ENCODE results near the gene SIDT1. TPM values are rescaled to one million over a fixed set of nuclear protein-coding genes. Genes with fewer than 3 reads are reported as not detected.

Gene SIDT1
- total RNA-seq, 2 experiments from 2014 or later = 31.6 to 51.9 TPM

DNA sequence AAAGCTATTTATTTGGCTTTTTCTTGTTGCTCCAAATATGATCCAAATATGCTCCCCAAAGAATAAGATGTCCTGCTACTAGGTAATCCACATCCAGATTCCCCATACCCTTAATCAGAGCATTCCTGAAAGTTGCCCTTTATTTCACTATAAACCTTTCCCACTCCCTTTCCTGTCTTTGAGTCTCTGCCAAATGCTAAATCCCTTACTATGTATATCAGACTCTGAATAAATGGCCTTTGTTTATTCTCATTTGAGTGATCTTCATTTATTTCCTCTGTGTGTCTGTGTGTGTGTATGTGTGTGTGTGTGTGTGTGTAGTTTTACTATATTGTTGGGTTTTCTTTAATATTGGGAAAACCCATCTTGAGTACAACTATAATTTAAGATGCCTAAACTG is 10.4 kb upstream of the SIDT1 start:
- H3K36me3 Mint-ChIP-seq = no peaks in the 10 kb centered on the region
- no peak for ATAC-seq

DNA sequence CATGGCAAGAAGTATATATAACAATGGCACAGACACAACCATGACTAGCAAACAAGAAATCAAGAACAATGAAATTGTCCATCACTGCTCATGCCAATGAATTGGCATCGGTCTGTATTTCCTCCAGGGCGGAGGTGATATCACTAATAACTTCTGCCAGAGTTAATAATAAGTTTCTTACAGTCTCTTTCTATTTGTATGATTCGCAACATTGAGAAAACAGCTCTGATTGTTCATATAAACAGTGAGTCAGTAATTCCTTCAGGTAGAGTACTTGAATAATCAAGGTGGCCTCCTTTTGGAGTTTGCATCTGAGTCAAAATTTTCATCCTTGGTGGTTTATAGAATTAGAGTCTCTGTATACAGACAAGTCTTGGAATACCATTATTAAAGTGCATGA is 9.1 kb upstream of the SIDT1 start:
- ATAC-seq (no peak), DNase-seq (no peak)
- Mint-ChIP-seq H3K27ac (no peak overlapping the region), H3K27me3 (peaks cover 46% of the 10 kb centered on the region), H3K4me1 (peaks cover 2% of the 10 kb centered on the region), H3K36me3 (no peaks in the 10 kb centered on the region), H3K9me3 (ENCODE audit: low read depth) (no peaks in the 10 kb centered on the region), H3K4me3 (no peak overlapping the region)
- CTCF ChIA-PET = no interaction called here

More for the DNA sequence above, 10.4 kb upstream of the SIDT1 start:
- Mint-ChIP-seq H3K9me3 (ENCODE audit: low read depth) (no peaks in the 10 kb centered on the region), H3K27ac (no peak overlapping the region), H3K4me1 (peaks cover 2% of the 10 kb centered on the region), H3K27me3 (peaks cover 52% of the 10 kb centered on the region), H3K4me3 (no peak overlapping the region)
- CTCF ChIA-PET = interaction anchor here (0.9 kb wide), 1 partner anchor 28 kb away, joined by 3 read pairs; no protein-coding TSS in a partner anchor
- DNase-seq = no peak

DNA sequence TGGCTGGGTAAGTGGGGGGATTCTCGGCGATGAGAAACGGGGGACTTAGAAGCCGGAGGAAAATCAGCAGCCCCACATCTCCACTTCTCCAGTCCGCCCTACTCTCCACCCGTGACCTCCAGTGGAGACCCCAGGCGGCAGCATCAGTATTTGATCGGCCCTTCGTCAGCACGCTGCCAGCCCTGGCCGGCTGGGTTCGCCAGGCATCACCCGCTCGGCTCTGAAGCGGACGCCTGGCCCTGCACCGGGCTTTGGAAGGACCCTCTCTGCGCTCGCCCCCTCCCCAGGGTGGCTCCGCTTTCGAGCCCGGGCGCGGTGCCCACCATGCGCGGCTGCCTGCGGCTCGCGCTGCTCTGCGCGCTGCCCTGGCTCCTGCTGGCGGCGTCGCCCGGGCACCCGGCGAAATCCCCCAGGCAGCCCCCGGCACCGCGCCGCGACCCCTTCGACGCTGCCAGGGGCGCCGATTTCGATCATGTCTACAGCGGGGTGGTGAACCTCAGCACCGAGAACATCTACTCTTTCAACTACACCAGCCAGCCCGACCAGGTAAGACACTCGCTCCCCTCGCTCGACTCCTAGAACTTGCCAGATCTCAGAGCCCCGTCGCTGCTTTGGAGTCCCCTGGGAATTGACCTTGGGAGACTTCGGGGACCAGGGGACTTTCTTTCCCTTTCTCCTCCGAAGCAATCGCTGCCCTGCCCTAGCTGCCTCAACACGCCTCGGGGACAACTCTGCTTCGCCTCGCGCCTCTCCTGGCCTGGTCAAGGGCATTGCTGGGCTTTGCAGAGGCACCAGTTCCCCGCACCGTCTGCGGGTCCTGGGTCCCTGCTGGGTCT is 561 bp downstream of the SIDT1 start:
- H3K4me3 Mint-ChIP-seq = peak overlapping the region; percentile 99

DNA sequence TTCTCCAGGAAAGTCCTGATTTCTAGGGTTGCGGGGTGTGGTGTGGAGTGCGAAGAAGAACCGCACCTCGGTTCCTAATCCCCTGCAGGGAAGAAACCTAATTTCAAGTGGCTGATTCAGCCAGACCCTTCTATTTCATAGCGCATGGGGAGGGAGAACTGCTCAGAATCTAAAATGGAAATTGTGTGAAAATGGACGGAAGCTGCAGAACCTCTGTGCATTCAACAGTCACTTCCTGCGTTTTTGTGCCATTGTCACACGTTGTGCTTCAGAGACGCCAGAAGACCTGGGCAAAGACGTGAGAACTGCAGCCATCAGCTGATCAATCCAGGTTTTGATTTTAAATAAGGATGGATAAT is 1.2 kb downstream of the SIDT1 start:
- CTCF ChIA-PET = interaction anchor here (0.5 to 2.7 kb wide), 8 partner anchors 9 to 44 kb away, joined by 3 to 11 read pairs (median 4); partner anchors contain the start of gene SPICE1
- peak overlapping the region; percentile 100 for H3K27ac Mint-ChIP-seq
- H3K4me3 Mint-ChIP-seq = peak overlapping the region; percentile 99
- no peaks in the 10 kb centered on the region for H3K27me3 Mint-ChIP-seq
- peaks cover 50% of the 10 kb centered on the region for H3K4me1 Mint-ChIP-seq
- no peaks in the 10 kb centered on the region for H3K9me3 Mint-ChIP-seq (ENCODE audit: low read depth)
- H3K36me3 Mint-ChIP-seq = peaks cover 35% of the 10 kb centered on the region
- peak; percentile 54 for ATAC-seq
- DNase-seq = peak; percentile 77

More for the DNA sequence above, 561 bp downstream of the SIDT1 start:
- Mint-ChIP-seq H3K27ac (peak overlapping the region; percentile 100), H3K4me1 (peaks cover 49% of the 10 kb centered on the region), H3K36me3 (peaks cover 30% of the 10 kb centered on the region), H3K9me3 (ENCODE audit: low read depth) (no peaks in the 10 kb centered on the region), H3K27me3 (no peaks in the 10 kb centered on the region)
- CTCF ChIA-PET = interaction anchor here (1.0 to 2.7 kb wide), 6 partner anchors 9 to 45 kb away, joined by 3 to 11 read pairs (median 5); partner anchors contain the start of gene SPICE1
- DNase-seq (peak; percentile 68), ATAC-seq (peak; percentile 52)

DNA sequence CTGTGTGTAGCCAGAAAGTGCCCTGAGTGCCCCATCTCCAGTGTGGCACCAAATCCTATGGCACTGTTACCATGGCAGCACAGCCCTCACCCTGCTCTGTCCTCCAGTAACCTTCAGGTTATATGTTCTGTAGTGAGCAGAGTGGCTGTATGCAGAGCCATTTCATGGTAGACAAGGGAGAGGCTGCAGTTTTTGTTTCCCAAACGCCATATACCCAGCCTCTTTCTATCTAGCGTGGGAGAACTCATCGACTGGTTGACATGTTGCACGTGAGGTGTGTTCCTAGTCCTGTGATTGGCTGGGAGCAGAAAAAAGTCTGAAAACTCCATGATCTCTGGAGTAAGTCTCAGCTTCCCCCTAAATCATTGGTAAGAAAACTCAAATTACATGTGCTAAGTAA is 2.0 kb downstream of the SIDT1 start:
- Mint-ChIP-seq H3K27ac (peak overlapping the region; percentile 100), H3K4me1 (peaks cover 51% of the 10 kb centered on the region), H3K36me3 (peaks cover 40% of the 10 kb centered on the region), H3K9me3 (ENCODE audit: low read depth) (no peaks in the 10 kb centered on the region), H3K27me3 (no peaks in the 10 kb centered on the region), H3K4me3 (peak overlapping the region; percentile 99)
- CTCF ChIA-PET = interaction anchor here (1.0 to 2.7 kb wide), 5 partner anchors 13 to 44 kb away, joined by 3 to 11 read pairs (median 5); partner anchors contain the start of gene SPICE1
- DNase-seq (no peak), ATAC-seq (peak; percentile 11)

DNA sequence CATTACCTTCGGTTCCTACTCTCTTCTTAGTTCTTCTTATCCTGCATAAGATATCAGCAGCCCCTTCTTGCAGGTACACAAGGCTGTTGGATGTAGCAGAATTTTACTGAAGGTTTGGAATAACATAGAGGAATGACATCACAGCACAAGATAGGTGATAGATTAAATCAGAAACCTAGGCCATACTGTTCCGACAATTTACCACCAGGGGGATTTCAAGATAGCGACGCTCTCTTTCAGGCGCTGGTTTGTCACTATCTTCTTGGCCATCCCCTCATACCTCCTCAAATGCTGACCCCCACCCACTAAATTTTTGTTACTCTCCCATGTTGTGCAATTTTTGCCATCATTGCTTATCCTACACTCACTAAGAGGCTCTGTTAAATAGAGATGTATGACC is 3.5 kb downstream of the SIDT1 start:
- ATAC-seq (no peak), DNase-seq (no peak)
- peaks cover 52% of the 10 kb centered on the region for H3K36me3 Mint-ChIP-seq
- peaks cover 2% of the 10 kb centered on the region for H3K9me3 Mint-ChIP-seq (ENCODE audit: low read depth)
- H3K4me1 Mint-ChIP-seq = peaks cover 49% of the 10 kb centered on the region
- H3K27ac Mint-ChIP-seq = no peak overlapping the region
- H3K27me3 Mint-ChIP-seq = no peaks in the 10 kb centered on the region
- CTCF ChIA-PET = no interaction called here
- H3K4me3 Mint-ChIP-seq = peak overlapping the region; percentile 1

DNA sequence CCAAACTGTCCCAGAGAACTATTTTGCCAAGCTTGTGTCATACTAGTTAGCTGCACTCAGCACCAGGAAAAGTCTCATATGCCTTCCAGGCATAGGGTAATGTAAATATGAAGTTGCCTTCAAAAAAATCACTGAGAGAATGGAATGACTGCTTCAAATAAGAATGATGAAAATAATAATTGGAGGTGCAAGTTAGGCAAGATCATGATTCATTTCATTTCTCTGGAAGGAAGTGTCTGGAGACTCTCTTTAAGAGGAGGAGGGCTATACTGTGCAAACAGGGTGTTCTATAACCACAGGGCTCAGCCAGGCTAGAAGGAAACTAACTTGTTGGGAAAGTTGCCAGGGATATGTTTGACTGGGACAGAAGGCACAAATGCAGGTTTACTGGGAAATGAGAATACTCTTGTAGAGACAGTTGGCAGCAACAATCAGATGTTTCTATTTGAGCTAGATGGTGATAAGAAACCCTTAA is 4.3 kb downstream of the SIDT1 start:
- H3K27me3 Mint-ChIP-seq = no peaks in the 10 kb centered on the region
- CTCF ChIA-PET = interaction anchor here (1.0 to 1.7 kb wide), 3 partner anchors 41 to 50 kb away, joined by 3 to 4 read pairs (median 3); no protein-coding TSS in a partner anchor
- peaks cover 41% of the 10 kb centered on the region for H3K4me1 Mint-ChIP-seq
- H3K4me3 Mint-ChIP-seq = no peak overlapping the region
- H3K36me3 Mint-ChIP-seq = peaks cover 60% of the 10 kb centered on the region
- peaks cover 3% of the 10 kb centered on the region for H3K9me3 Mint-ChIP-seq (ENCODE audit: low read depth)
- peak overlapping the region; percentile 20 for H3K27ac Mint-ChIP-seq
- ATAC-seq (no peak), DNase-seq (no peak)

DNA sequence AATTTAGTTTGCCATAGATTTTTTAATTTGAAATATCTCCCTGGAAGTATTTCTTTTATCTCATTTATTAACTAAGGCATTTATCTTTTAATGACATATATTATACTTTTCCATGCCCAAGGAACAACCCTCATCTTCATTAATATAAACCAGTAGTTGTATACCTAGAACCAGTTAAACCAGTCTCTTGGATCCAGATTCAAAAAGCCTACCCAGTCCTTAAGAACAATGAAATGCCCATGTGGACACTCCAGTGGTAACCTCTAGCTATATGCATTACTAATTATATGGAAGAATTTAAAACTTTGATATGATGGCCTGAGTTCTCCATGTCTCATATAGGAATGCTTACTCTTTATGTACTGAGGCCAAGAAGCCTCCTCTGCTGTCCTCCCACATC is 4.8 kb downstream of the SIDT1 start:
- no peak overlapping the region for H3K27ac Mint-ChIP-seq
- ATAC-seq (no peak), DNase-seq (no peak)
- CTCF ChIA-PET = interaction anchor here (1.0 to 1.7 kb wide), 3 partner anchors 40 to 51 kb away, joined by 3 to 4 read pairs (median 3); no protein-coding TSS in a partner anchor
- peaks cover 3% of the 10 kb centered on the region for H3K9me3 Mint-ChIP-seq (ENCODE audit: low read depth)
- H3K4me1 Mint-ChIP-seq = peaks cover 37% of the 10 kb centered on the region
- H3K4me3 Mint-ChIP-seq = no peak overlapping the region
- H3K36me3 Mint-ChIP-seq = peaks cover 64% of the 10 kb centered on the region
- H3K27me3 Mint-ChIP-seq = no peaks in the 10 kb centered on the region

DNA sequence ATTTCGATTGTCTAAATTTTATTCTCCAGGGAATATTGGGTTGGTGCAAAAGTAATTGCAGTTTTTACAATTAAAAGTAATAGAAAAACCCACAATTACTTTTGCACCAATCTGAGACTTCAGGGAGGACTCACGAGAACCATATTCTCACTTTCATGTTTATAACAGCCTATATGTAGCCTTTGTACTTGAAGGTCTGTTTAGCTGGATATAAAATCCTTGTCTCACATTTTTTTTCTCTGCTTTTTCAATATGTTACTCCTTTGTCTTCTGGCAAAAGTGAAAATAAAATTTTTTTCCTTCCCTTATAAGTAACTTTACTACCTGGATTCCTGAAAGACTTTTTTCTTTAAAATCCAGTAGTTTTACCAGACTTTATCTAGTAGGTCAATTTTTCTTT is 9.2 kb downstream of the SIDT1 start:
- CTCF ChIA-PET = interaction anchor here (0.7 to 2.3 kb wide), 3 partner anchors 27 to 173 kb away, joined by 3 to 7 read pairs (median 4); no protein-coding TSS in a partner anchor
- Mint-ChIP-seq H3K4me1 (peaks cover 28% of the 10 kb centered on the region), H3K36me3 (peaks cover 79% of the 10 kb centered on the region)

DNA sequence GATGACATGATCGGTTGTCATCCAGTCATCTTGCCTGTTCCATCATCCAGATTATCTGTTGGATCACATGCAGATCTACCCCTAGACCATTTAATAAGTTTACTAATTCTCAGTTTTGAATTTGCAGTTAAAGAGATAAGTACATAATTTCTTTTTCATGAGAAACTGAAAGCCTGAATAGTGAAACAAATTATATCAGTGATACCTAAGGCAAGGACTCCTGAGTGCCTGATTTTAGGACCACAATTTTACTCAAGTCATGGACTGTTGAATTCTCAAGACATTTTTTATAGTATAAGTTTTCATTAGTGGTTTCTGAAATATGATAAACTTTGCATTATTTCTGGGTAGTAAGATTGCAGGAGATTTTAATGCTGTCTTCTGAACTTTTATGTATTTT is 13.2 kb downstream of the SIDT1 start:
- H3K27ac Mint-ChIP-seq = no peak overlapping the region
- no peaks in the 10 kb centered on the region for H3K27me3 Mint-ChIP-seq
- no peak for DNase-seq
- peaks cover 23% of the 10 kb centered on the region for H3K4me1 Mint-ChIP-seq
- H3K4me3 Mint-ChIP-seq = no peak overlapping the region
- CTCF ChIA-PET = interaction anchor here (2.0 kb wide), 1 partner anchor 11 kb away, joined by 7 read pairs; no protein-coding TSS in a partner anchor
- no peak for ATAC-seq
- H3K36me3 Mint-ChIP-seq = peaks cover 75% of the 10 kb centered on the region
- H3K9me3 Mint-ChIP-seq (ENCODE audit: low read depth) = peaks cover 7% of the 10 kb centered on the region

More for the DNA sequence above, 9.2 kb downstream of the SIDT1 start:
- Mint-ChIP-seq H3K9me3 (ENCODE audit: low read depth) (peaks cover 7% of the 10 kb centered on the region), H3K4me3 (no peak overlapping the region), H3K27me3 (no peaks in the 10 kb centered on the region), H3K27ac (no peak overlapping the region)
- ATAC-seq (no peak), DNase-seq (no peak)

DNA sequence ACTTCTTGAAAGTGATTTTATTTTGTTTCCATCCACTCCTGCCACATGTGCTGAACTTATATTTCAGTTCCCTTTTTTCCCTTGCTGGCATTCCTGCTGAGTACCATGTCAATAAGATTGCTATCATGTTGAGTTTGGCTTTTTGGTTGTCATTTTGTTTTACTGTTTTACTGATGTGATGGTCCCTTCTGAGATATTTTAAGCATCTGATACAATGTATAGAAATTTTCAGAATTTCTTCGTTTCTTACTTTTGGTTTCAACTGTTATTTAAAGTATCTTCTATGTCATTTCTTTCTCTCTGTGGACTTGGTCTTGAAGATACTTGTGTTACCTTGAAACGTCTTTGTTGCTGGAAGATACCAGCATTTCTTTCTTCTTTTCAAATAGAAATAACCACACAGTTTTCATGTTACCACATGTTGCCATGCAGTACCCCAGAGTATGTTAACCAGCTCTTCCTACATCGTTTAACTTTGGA is 14.1 kb downstream of the SIDT1 start:
- peaks cover 23% of the 10 kb centered on the region for H3K4me1 Mint-ChIP-seq
- DNase-seq (no peak), ATAC-seq (peak; percentile 16)
- H3K27me3 Mint-ChIP-seq = no peaks in the 10 kb centered on the region
- H3K27ac Mint-ChIP-seq = peak overlapping the region; percentile 36
- peaks cover 4% of the 10 kb centered on the region for H3K9me3 Mint-ChIP-seq (ENCODE audit: low read depth)
- H3K36me3 Mint-ChIP-seq = peaks cover 69% of the 10 kb centered on the region
- peak overlapping the region; percentile 53 for H3K4me3 Mint-ChIP-seq
- CTCF ChIA-PET = interaction anchor here (1.0 to 2.0 kb wide), 5 partner anchors 8 to 31 kb away, joined by 3 to 7 read pairs (median 5); no protein-coding TSS in a partner anchor

DNA sequence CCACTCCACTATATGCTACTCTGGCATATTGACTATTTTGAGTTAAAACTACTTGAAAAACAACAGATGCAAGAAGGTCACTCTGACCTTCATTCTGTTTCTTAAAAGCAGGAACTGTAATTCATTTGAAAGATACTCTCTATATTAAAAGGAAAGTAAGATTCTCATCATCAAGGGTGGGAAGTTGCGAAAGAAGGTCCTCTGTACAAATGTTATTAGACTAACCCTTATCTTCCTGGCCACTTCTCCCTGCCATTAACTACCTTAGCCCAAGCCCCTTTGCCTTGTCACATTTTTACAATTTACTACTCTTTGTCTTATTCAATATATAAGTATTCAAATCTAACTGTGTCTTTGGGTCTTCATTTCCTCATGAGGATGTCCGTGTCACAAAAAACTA is 16.1 kb downstream of the SIDT1 start:
- CTCF ChIA-PET = no interaction called here
- DNase-seq (no peak), ATAC-seq (no peak)
- peaks cover 20% of the 10 kb centered on the region for H3K4me1 Mint-ChIP-seq
- H3K4me3 Mint-ChIP-seq = no peak overlapping the region
- no peaks in the 10 kb centered on the region for H3K27me3 Mint-ChIP-seq
- no peaks in the 10 kb centered on the region for H3K9me3 Mint-ChIP-seq (ENCODE audit: low read depth)
- no peak overlapping the region for H3K27ac Mint-ChIP-seq
- peaks cover 56% of the 10 kb centered on the region for H3K36me3 Mint-ChIP-seq

DNA sequence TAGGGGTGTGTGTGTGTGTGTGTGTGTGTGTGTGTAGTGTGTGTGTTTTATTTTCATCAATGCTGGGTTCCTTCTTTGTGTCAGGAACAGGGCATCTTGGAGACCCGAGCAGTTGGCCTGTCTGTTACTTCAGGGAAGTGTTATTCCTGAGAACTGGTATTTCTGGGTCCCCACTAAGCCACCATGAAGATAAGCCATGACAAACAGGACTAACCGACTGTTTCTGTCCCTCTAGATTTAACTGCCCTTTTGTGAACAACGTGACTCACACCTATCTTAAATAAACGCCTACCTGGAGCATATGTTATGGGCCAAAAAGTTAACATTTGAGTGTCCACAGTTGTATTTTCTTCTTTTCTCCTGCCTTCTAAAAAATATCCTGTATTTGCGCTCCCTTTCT is 19.5 kb downstream of the SIDT1 start:
- CTCF ChIA-PET = interaction anchor here (1.4 kb wide), 1 partner anchor 26 kb away, joined by 5 read pairs; no protein-coding TSS in a partner anchor
- no peak overlapping the region for H3K4me3 Mint-ChIP-seq
- H3K9me3 Mint-ChIP-seq (ENCODE audit: low read depth) = no peaks in the 10 kb centered on the region
- peaks cover 43% of the 10 kb centered on the region for H3K36me3 Mint-ChIP-seq
- peaks cover 4% of the 10 kb centered on the region for H3K4me1 Mint-ChIP-seq
- no peak for ATAC-seq
- DNase-seq = no peak
- no peak overlapping the region for H3K27ac Mint-ChIP-seq
- no peaks in the 10 kb centered on the region for H3K27me3 Mint-ChIP-seq

Measured in activated CD8-positive, alpha-beta memory T cell treated with anti-CD3 and anti-CD28 coated beads, Interleukin-2, amount 10 ng/mL, durations not matched to agents 7 days and 5 days (primary cell).